Stomach smooth muscle (tissue), 2 donors: Measurements from ENCODE around the gene MAP3K3.

Experiments used
- H3K27ac ChIP-seq: one replicate; pipeline ENCODE4 v1.7.0; 2013; ENCODE audit warnings: mild to moderate bottlenecking, low read length, inconsistent platforms
- H3K27me3 ChIP-seq, 2 donors: one replicate each; pipeline ENCODE4 v1.7.0; 2013; ENCODE audit warnings: low read length in 2 of 2; ENCODE audit not compliant: insufficient read depth in 2 of 2, control insufficient read depth in 1 of 2
- H3K36me3 ChIP-seq, 2 donors: one replicate each; pipeline ENCODE4 v1.7.0; 2013; ENCODE audit warnings: low read length in 2 of 2; ENCODE audit not compliant: control insufficient read depth in 2 of 2, insufficient read depth in 2 of 2
- H3K4me1 ChIP-seq: one replicate; pipeline ENCODE4 v1.7.0; 2013; ENCODE audit warnings: low read length; ENCODE audit not compliant: control insufficient read depth, insufficient read depth
- H3K4me3 ChIP-seq, 2 donors: one replicate each; pipeline ENCODE4 v1.7.0; 2013; ENCODE audit warnings: low read length in 2 of 2
- H3K9ac ChIP-seq, 2 donors: one replicate each; pipeline ENCODE4 v1.7.0; 2013; ENCODE audit warnings: low read length in 2 of 2, mild to moderate bottlenecking in 1 of 2
- H3K9me3 ChIP-seq, 2 donors: one replicate each; pipeline ENCODE4 v1.7.0; 2013; ENCODE audit warnings: low read length in 2 of 2; ENCODE audit not compliant: control insufficient read depth in 2 of 2
- donor health status: healthy.
- donor health status: Pancreatic carcinoma.

Gene MAP3K3

DNA sequence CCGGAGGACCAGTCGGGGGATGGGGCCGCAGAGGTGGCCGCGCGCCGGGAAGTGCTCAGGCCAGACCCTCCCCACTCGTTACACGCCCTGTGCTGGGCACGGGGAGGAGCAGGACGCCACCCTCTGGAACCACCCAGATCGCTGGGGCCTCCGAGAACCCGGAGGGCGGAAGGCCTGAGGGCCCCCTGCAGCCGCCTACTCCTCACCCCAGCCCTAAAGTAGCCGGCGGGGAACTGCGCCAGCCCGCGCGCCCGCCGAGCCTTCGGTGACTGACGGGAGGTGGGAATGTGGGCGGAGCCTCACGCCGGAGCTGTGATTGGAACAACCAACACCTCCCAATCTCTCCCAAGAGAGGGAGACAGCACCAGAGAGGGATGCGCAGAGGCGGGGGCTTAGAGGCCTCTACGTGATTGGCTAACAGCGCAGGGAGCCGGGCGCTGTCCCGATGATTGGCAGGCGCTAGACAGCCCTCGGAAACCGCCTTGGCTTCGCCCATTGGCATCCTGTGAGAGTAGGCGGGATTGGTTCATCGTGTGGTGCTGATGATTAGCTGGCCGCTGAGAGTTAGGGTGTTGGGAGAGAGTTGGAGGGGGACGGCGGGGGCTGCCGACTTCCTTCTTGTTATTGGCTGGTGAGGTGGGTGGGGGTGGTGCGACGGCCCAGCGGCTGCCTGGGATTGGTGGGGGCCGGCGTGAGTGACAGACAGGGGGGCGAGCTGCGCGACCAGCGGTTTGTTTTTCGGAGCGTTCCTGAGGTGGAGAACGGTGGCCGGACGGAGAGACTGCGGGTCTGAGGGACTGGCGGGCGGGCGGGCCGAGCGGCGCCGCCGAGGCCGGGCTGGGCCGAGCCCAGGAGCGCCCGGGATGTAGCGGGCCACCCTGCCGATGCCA is at the start of gene MAP3K3:
Gene MAP3K3, plus strand, starts transcription at position 734 of the 890 bp plus-strand sequence. CDS start 343 bp downstream, outside the sequence.
- H3K4me3 ChIP-seq: peak within 1 kb of the TSS; percentile 83 to 85
- peak within 1 kb of the TSS; percentile 60 for H3K27ac ChIP-seq
- H3K9ac ChIP-seq: peak within 1 kb of the TSS; percentile 80 to 85
- H3K9me3 ChIP-seq: no peaks in the 10 kb centered on the region
- peaks cover 13% of the 10 kb centered on the region for H3K4me1 ChIP-seq
- H3K36me3 ChIP-seq: no peaks in the 10 kb centered on the region
- no peaks in the 10 kb centered on the region for H3K27me3 ChIP-seq

DNA sequence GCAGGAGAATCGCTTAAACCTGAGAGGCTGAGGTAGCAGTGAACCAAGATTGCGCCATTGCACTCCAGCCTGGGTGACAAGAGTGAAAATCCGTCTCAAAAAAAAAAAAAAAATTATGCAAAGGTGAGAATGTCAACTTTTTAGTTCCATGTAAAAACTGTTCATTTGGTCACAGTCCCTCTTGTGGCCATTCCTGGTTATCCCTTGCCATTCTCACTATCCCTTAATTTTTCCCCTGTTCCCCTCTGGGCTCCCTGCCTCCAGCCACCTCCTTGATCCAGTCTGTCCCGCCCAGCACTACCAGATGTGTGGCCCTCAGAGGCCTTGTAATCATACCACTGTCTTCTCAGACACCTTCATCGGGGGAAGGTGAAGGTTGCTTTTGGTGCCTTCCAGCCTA is 48.6 kb upstream of the MAP3K3 start:
- Histone ChIP-seq H3K27ac (no peak overlapping the region), H3K36me3 (no peaks in the 10 kb centered on the region), H3K4me1 (no peaks in the 10 kb centered on the region), H3K4me3 (no peak overlapping the region), H3K27me3 (no peaks in the 10 kb centered on the region), H3K9ac (no peak overlapping the region), H3K9me3 (no peaks in the 10 kb centered on the region)

- H3K9ac ChIP-seq: no peak overlapping the region
- peaks cover 16 to 22% of the 10 kb centered on the region in 2 donors for H3K36me3 ChIP-seq
- H3K4me3 ChIP-seq: no peak overlapping the region
- H3K27me3 ChIP-seq: no peaks in the 10 kb centered on the region
- H3K9me3 ChIP-seq: no peaks in the 10 kb centered on the region
- H3K4me1 ChIP-seq: no peaks in the 10 kb centered on the region
- no peak overlapping the region for H3K27ac ChIP-seq
Measured at GRCh38 chr17:63578027-63578768, 44.0 kb upstream of the MAP3K3 start.

GRCh38 chr17:63578769-63579111 is 43.5 kb upstream of the MAP3K3 start:
- no peaks in the 10 kb centered on the region for H3K4me1 ChIP-seq
- H3K36me3 ChIP-seq: peaks cover 21 to 28% of the 10 kb centered on the region in 2 donors
- H3K27me3 ChIP-seq: no peaks in the 10 kb centered on the region
- H3K9ac ChIP-seq: no peak overlapping the region
- H3K9me3 ChIP-seq: no peaks in the 10 kb centered on the region
- H3K27ac ChIP-seq: no peak overlapping the region
- H3K4me3 ChIP-seq: no peak overlapping the region

- Histone ChIP-seq H3K4me1 (no peaks in the 10 kb centered on the region), H3K9me3 (no peaks in the 10 kb centered on the region), H3K4me3 (no peak overlapping the region), H3K9ac (no peak overlapping the region), H3K27ac (no peak overlapping the region), H3K27me3 (no peaks in the 10 kb centered on the region), H3K36me3 (peaks cover 22 to 34% of the 10 kb centered on the region in 2 donors)
Measured at GRCh38 chr17:63579633-63580032, 42.6 kb upstream of the MAP3K3 start.

GRCh38 chr17:63587770-63588169 is 34.4 kb upstream of the MAP3K3 start:
- Histone ChIP-seq H3K9ac (no peak overlapping the region), H3K36me3 (peaks cover 49 to 64% of the 10 kb centered on the region in 2 donors), H3K9me3 (no peaks in the 10 kb centered on the region), H3K27ac (no peak overlapping the region), H3K4me1 (no peaks in the 10 kb centered on the region), H3K27me3 (no peaks in the 10 kb centered on the region), H3K4me3 (no peak overlapping the region)

DNA sequence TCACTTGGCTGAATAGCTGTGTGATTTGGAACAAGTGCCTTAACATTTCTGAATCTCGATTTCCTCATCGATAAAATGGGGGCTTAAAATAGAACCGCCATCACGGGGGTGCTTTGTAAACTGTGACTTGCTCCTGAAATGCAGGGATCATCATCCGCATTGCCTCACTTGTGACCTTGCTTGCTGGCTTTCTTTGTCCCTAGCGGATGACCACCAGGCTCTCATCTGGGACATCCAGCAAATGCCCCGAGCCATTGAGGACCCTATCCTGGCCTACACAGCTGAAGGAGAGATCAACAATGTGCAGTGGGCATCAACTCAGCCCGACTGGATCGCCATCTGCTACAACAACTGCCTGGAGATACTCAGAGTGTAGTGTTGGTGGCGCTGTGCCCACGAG is 33.4 kb upstream of the MAP3K3 start:
- Histone ChIP-seq H3K27me3 (no peaks in the 10 kb centered on the region), H3K27ac (no peak overlapping the region), H3K4me1 (no peaks in the 10 kb centered on the region), H3K9me3 (no peaks in the 10 kb centered on the region), H3K9ac (no peak overlapping the region), H3K4me3 (no peak overlapping the region), H3K36me3 (peaks cover 40 to 59% of the 10 kb centered on the region in 2 donors)

- Histone ChIP-seq H3K36me3 (peaks cover 39 to 54% of the 10 kb centered on the region in 2 donors), H3K27ac (no peak overlapping the region), H3K9me3 (no peaks in the 10 kb centered on the region), H3K27me3 (no peaks in the 10 kb centered on the region), H3K9ac (no peak overlapping the region), H3K4me3 (no peak overlapping the region), H3K4me1 (no peaks in the 10 kb centered on the region)
Measured at GRCh38 chr17:63589646-63590045, 32.6 kb upstream of the MAP3K3 start.

- no peaks in the 10 kb centered on the region for H3K27me3 ChIP-seq
- H3K36me3 ChIP-seq: peaks cover 31 to 38% of the 10 kb centered on the region in 2 donors
- H3K9me3 ChIP-seq: no peaks in the 10 kb centered on the region
- no peak overlapping the region for H3K27ac ChIP-seq
- H3K9ac ChIP-seq: no peak overlapping the region
- H3K4me3 ChIP-seq: no peak overlapping the region
- H3K4me1 ChIP-seq: no peaks in the 10 kb centered on the region
Measured at GRCh38 chr17:63592797-63593196, 29.4 kb upstream of the MAP3K3 start.

GRCh38 chr17:63595132-63595531 is 27.1 kb upstream of the MAP3K3 start:
- no peaks in the 10 kb centered on the region for H3K27me3 ChIP-seq
- no peak overlapping the region for H3K9ac ChIP-seq
- H3K27ac ChIP-seq: no peak overlapping the region
- H3K4me1 ChIP-seq: peaks cover 3% of the 10 kb centered on the region
- peaks cover 13 to 19% of the 10 kb centered on the region in 2 donors for H3K36me3 ChIP-seq
- H3K9me3 ChIP-seq: no peaks in the 10 kb centered on the region
- H3K4me3 ChIP-seq: no peak overlapping the region
